IPS-NIHi11 (cell line): Measurements from ENCODE around the gene GJA4.
"Not testable (repeated sequence)": the region's sequence is repeated elsewhere in the genome, so short reads cannot be mapped to it uniquely, and the experiment has no call there.

Experiments
- DNase-seq: peaks from one replicate; pipeline ENCODE4 v3.0.0; 2012; ENCODE audit warnings: mixed read lengths, low spot score

The GJA4 gene

GRCh38 chr1:34792424-34792823 lies 375 bp upstream of the GJA4 start:
- DNase-seq, result no peak

- peak; percentile 7 for DNase-seq
Observed at GRCh38 chr1:34794001-34794789, 1.4 kb downstream of the GJA4 start.

- DNase-seq, result peak; percentile 2
Observed at GRCh38 chr1:34794790-34795180, 2.0 kb downstream of the GJA4 start.

GRCh38 chr1:34795916-34796315 lies 3.1 kb downstream of the GJA4 start:
- DNase-seq, result no peak

GRCh38 chr1:34796990-34797389 lies 4.2 kb downstream of the GJA4 start:
- no peak for DNase-seq

GRCh38 chr1:34800214-34800613 lies 7.4 kb downstream of the GJA4 start:
- no peak for DNase-seq

GRCh38 chr1:34803770-34804169 lies 11.0 kb downstream of the GJA4 start:
- no peak for DNase-seq

- DNase-seq, result peak; percentile 0
Observed at GRCh38 chr1:34806396-34806795, 13.6 kb downstream of the GJA4 start.

GRCh38 chr1:34808051-34808810 lies 15.4 kb downstream of the GJA4 start:
- no peak for DNase-seq

GRCh38 chr1:34810781-34811180 lies 18.0 kb downstream of the GJA4 start:
- not testable (repeated sequence) for DNase-seq

GRCh38 chr1:34816332-34816731 lies 23.5 kb downstream of the GJA4 start:
- no peak for DNase-seq

GRCh38 chr1:34816778-34817177 lies 24.0 kb downstream of the GJA4 start:
- no peak for DNase-seq

- not testable (repeated sequence) for DNase-seq
Observed at GRCh38 chr1:34818862-34819261, 26.1 kb downstream of the GJA4 start.

- no peak for DNase-seq
Observed at GRCh38 chr1:34822202-34822601, 29.4 kb downstream of the GJA4 start.

- DNase-seq, result no peak
Observed at GRCh38 chr1:34824817-34825454, 32.1 kb downstream of the GJA4 start.

GRCh38 chr1:34825455-34826091 lies 32.8 kb downstream of the GJA4 start:
- no peak for DNase-seq

GRCh38 chr1:34827341-34827941 lies 34.6 kb downstream of the GJA4 start:
- no peak for DNase-seq

- no peak for DNase-seq
Observed at GRCh38 chr1:34828611-34829010, 35.8 kb downstream of the GJA4 start.

- DNase-seq, result no peak
Observed at GRCh38 chr1:34829250-34829649, 36.5 kb downstream of the GJA4 start.

- DNase-seq, result no peak
Observed at GRCh38 chr1:34831721-34832246, 39.0 kb downstream of the GJA4 start.

GRCh38 chr1:34833711-34834110 lies 40.9 kb downstream of the GJA4 start:
- no peak for DNase-seq
